Testis (tissue), 2 donors: ENCODE results near the gene PNMA8A.

Experiments
- CTCF ChIP-seq, 3 experiments: fragments of 450-650 bp in 2 of 3; fragments of 200-600 bp in 1 of 3; sonication (generic) in 1 of 3; IDR thresholded peaks; one replicate each; pipeline ENCODE4 v1.5.1; 2016 to 2019; ENCODE audit warnings: antibody characterized with exemption in 3 of 3, mild to moderate bottlenecking in 2 of 3, moderate library complexity in 1 of 3
- POLR2A ChIP-seq: fragments of 450-650 bp; IDR thresholded peaks from one replicate; pipeline ENCODE4 v1.6.1; 2017; ENCODE audit warnings: antibody characterized with exemption, mild to moderate bottlenecking, moderate library complexity

- TF ChIP-seq POLR2A (no peak), CTCF (IDR thresholded peaks at IDR 0.05) (no peak)
Observed at GRCh38 chr19:46446021-46446420, 25.3 kb downstream of the PNMA8A start.
